ENCODE data around the gene RBMS1.

The RBMS1 gene

DNA sequence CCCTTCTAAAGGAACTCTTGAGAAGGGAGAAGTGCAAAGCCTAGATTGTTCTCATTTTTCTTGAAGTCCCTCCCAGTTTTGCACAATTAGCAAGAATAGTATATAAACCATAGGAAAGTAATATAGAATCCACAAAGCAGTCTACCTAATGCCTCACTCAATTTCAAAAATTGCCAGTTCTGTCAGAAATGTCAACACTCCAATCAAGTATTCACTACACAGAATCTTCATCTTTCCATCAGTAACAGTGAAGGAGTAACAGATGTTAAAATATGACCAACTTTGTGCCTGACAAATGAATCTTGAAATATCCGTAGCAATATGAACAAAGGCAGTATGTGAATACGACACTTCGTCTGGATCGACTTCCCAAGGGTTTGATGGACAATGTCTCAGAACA, 56.3 kb downstream of the RBMS1 start:
- Histone ChIP-seq H3K27me3 (ENCODE audit: insufficient read depth, low read length, poor library complexity, severe bottlenecking) (no peaks in the 10 kb centered on the region), H3K79me2 (ENCODE audit: insufficient read depth, low read length) (peaks cover 12% of the 10 kb centered on the region; the same call in 1 of the 2 replicates), H3K4me2 (ENCODE audit: low read depth, low read length, poor library complexity, severe bottlenecking) (no peak overlapping the region), H3K9me2 (replicated peaks; ENCODE audit: low read depth, low read length) (no peaks in the 10 kb centered on the region), H3K9ac (ENCODE audit: low read depth, low read length, poor library complexity, severe bottlenecking) (no peak overlapping the region), H3F3A (ENCODE audit: low read depth) (no peaks in the 10 kb centered on the region), H3K4me1 (ENCODE audit: insufficient read depth, low read length, poor library complexity, severe bottlenecking) (peaks cover 9% of the 10 kb centered on the region), H4K20me1 (ENCODE audit: insufficient read depth, low read length, poor library complexity, severe bottlenecking) (no peaks in the 10 kb centered on the region), H3K36me3 (ENCODE audit: insufficient read depth, low read length) (no peaks in the 10 kb centered on the region), H2AFZ (ENCODE audit: low read length) (no peak overlapping the region), H3K4me3 (ENCODE audit: low read length, poor library complexity, severe bottlenecking) (no peak overlapping the region), H3K9me3 (ENCODE audit: insufficient read depth, low read depth, low read length) (no peaks in the 10 kb centered on the region)
- TF ChIP-seq EZH2phosphoT487 (IDR thresholded peaks at IDR 0.05; ENCODE audit: borderline replicate concordance) = no peak
- TF ChIP-seq, protein P1, sequence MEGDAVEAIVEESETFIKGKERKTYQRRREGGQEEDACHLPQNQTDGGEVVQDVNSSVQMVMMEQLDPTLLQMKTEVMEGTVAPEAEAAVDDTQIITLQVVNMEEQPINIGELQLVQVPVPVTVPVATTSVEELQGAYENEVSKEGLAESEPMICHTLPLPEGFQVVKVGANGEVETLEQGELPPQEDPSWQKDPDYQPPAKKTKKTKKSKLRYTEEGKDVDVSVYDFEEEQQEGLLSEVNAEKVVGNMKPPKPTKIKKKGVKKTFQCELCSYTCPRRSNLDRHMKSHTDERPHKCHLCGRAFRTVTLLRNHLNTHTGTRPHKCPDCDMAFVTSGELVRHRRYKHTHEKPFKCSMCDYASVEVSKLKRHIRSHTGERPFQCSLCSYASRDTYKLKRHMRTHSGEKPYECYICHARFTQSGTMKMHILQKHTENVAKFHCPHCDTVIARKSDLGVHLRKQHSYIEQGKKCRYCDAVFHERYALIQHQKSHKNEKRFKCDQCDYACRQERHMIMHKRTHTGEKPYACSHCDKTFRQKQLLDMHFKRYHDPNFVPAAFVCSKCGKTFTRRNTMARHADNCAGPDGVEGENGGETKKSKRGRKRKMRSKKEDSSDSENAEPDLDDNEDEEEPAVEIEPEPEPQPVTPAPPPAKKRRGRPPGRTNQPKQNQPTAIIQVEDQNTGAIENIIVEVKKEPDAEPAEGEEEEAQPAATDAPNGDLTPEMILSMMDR (conservative IDR thresholded peaks at IDR 0.05; ENCODE audit: low read length) = no peak

DNA sequence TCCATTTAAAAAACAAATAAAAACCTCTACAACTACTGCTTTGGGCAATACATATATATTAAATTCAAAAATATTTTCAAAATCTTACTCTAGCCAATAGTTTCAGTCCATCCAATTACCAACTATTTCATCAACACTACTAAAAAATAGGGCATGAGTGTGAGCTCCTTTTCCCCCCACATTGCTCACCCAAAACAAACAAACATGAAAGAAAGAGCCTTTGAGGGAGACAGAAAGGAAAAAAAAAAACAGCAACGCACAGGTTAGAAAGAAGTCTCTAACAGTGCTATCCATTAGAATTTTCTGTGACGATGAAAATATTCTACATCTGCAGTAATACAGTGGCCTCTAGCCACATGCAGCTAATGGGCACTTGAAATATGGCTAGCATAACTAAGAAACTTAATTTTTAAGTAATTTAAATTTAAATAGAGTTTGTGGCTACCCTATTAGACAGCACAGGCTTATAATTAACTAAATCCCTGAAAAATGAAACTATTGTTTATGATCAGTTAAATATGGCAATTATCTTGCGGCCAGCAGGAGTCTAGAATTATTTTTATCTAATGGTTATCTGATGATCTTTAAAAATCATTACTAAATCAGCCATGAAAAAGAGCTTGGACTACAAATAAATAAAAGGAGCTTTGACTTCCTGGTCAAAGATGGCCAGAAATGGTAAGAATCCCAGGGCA, 59.2 kb downstream of the RBMS1 start:
- Histone ChIP-seq H3K27me3 (ENCODE audit: insufficient read depth, low read length, poor library complexity, severe bottlenecking) (no peaks in the 10 kb centered on the region), H4K20me1 (ENCODE audit: insufficient read depth, low read length, poor library complexity, severe bottlenecking) (no peaks in the 10 kb centered on the region), H3K4me1 (ENCODE audit: insufficient read depth, low read length, poor library complexity, severe bottlenecking) (peaks cover 9% of the 10 kb centered on the region), H3K4me3 (ENCODE audit: low read length, poor library complexity, severe bottlenecking) (no peak overlapping the region), H3K4me2 (ENCODE audit: low read depth, low read length, poor library complexity, severe bottlenecking) (no peak overlapping the region), H3K9me2 (replicated peaks; ENCODE audit: low read depth, low read length) (no peaks in the 10 kb centered on the region), H3F3A (ENCODE audit: low read depth) (no peaks in the 10 kb centered on the region), H3K36me3 (ENCODE audit: insufficient read depth, low read length) (0 out of 2 replicates have a peak, but pooled peaks cover 3% of the 10 kb centered on the region), H3K9ac (ENCODE audit: low read depth, low read length, poor library complexity, severe bottlenecking) (no peak overlapping the region), H3K79me2 (ENCODE audit: insufficient read depth, low read length) (peaks cover 12% of the 10 kb centered on the region; the same call in 1 of the 2 replicates), H3K9me3 (ENCODE audit: insufficient read depth, low read depth, low read length) (no peaks in the 10 kb centered on the region), H2AFZ (ENCODE audit: low read length) (no peak overlapping the region)
- TF ChIP-seq EZH2phosphoT487 (IDR thresholded peaks at IDR 0.05; ENCODE audit: borderline replicate concordance) = no peak

DNA sequence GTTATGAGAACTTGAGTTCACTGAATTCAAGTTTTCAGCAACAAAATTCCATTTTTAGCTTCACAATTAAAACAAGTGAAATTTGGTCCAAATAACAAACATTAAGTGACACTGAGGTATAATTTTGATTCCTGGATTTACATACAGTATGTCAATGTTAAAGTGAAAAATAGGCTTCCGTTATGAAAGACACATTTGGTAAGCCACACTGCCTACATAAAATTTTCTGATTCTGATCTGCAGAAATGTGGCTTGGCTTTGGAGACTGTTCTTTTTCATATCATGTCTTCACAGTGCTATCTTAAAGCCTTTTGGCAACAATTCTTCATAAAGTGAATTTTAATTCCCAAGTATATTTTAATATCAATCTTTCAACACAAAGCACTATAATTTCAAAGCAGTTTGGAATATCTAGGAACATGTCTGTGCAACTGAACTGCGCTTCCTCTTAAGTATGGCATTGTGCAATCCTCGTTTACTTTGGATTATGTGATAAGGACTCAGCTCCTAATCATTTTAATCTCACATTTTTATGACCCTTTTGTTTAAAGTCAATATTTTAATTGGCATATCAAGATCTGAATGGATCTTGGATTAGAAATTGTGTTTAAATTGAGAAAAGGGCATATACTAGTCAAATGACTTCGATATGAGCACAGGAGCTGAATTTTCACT, 60.0 kb downstream of the RBMS1 start:
- Histone ChIP-seq H3K36me3 (ENCODE audit: insufficient read depth, low read length) (0 out of 2 replicates have a peak, but pooled peaks cover 3% of the 10 kb centered on the region), H3K9me3 (ENCODE audit: insufficient read depth, low read depth, low read length) (no peaks in the 10 kb centered on the region), H3K4me1 (ENCODE audit: insufficient read depth, low read length, poor library complexity, severe bottlenecking) (peaks cover 15% of the 10 kb centered on the region), H4K20me1 (ENCODE audit: insufficient read depth, low read length, poor library complexity, severe bottlenecking) (no peaks in the 10 kb centered on the region), H3K4me3 (ENCODE audit: low read length, poor library complexity, severe bottlenecking) (no peak overlapping the region), H3K4me2 (ENCODE audit: low read depth, low read length, poor library complexity, severe bottlenecking) (no peak overlapping the region), H3K27me3 (ENCODE audit: insufficient read depth, low read length, poor library complexity, severe bottlenecking) (no peaks in the 10 kb centered on the region), H3F3A (ENCODE audit: low read depth) (no peaks in the 10 kb centered on the region), H3K79me2 (ENCODE audit: insufficient read depth, low read length) (peaks cover 12% of the 10 kb centered on the region), H2AFZ (ENCODE audit: low read length) (no peak overlapping the region), H3K9me2 (replicated peaks; ENCODE audit: low read depth, low read length) (no peaks in the 10 kb centered on the region), H3K9ac (ENCODE audit: low read depth, low read length, poor library complexity, severe bottlenecking) (no peak overlapping the region)
- TF ChIP-seq, protein P1 (conservative IDR thresholded peaks at IDR 0.05; ENCODE audit: low read length) = no peak
- TF ChIP-seq EZH2phosphoT487 (IDR thresholded peaks at IDR 0.05; ENCODE audit: borderline replicate concordance) = no peak
